NT2/D1 (cell line): ENCODE data around the gene SLC9A1.

ENCODE experiments used
- DNase-seq: peaks from one replicate; pipeline ENCODE4 v3.0.0-alpha.2; 2011; ENCODE audit warnings: low read depth, low spot score
- H3K27me3 ChIP-seq: 2 replicates; pipeline ENCODE4 v1.6.0; 2011; ENCODE audit warnings: mild to moderate bottlenecking; ENCODE audit not compliant: insufficient read length, insufficient read depth
- H3K36me3 ChIP-seq: 2 replicates; pipeline ENCODE4 v1.6.1; 2011; ENCODE audit warnings: mild to moderate bottlenecking, low read length, mixed read lengths; ENCODE audit not compliant: insufficient read depth, insufficient read length
- H3K4me1 ChIP-seq: 2 replicates; pipeline ENCODE4 v1.5.1; 2011; ENCODE audit not compliant: insufficient read depth, insufficient read length
- H3K4me3 ChIP-seq: 2 replicates; pipeline ENCODE4 v1.5.1; 2011; ENCODE audit warnings: low read depth; ENCODE audit not compliant: insufficient read length
- H3K9ac ChIP-seq: 2 replicates; pipeline ENCODE4 v1.6.0; 2011; ENCODE audit warnings: low read depth; ENCODE audit not compliant: insufficient read length
- H3K9me3 ChIP-seq: 2 replicates; pipeline ENCODE4 v1.5.1; 2011; ENCODE audit warnings: mild to moderate bottlenecking, low read length; ENCODE audit not compliant: insufficient read depth
- SUZ12 ChIP-seq: IDR thresholded peaks from 2 replicates; pipeline ENCODE4 v1.6.1; 2011; ENCODE audit not compliant: insufficient read length, insufficient read depth; ENCODE audit errors: extremely low read depth
- YY1 ChIP-seq: IDR thresholded peaks from 2 replicates; pipeline ENCODE4 v1.6.1; 2011; ENCODE audit not compliant: insufficient read length, insufficient read depth
- ZNF274 ChIP-seq: IDR thresholded peaks from 2 replicates; pipeline ENCODE4 v1.6.1; 2011; ENCODE audit warnings: mild to moderate bottlenecking, low read depth, low read length

Gene SLC9A1

GRCh38 chr1:27137544-27138075, 17.3 kb downstream of the SLC9A1 start:
- H3K4me3 ChIP-seq = no peak overlapping the region
- DNase-seq = no peak
- H3K9ac ChIP-seq = peak overlapping the region; percentile 34
- peaks cover 43% of the 10 kb centered on the region for H3K4me1 ChIP-seq
- no peak for TF ChIP-seq SUZ12
- TF ChIP-seq ZNF274 = no peak
- no peak for TF ChIP-seq YY1
- peaks cover 37% of the 10 kb centered on the region for H3K36me3 ChIP-seq
- no peaks in the 10 kb centered on the region for H3K9me3 ChIP-seq
- H3K27me3 ChIP-seq = no peaks in the 10 kb centered on the region

- Histone ChIP-seq H3K9me3 (no peaks in the 10 kb centered on the region), H3K4me1 (peaks cover 45% of the 10 kb centered on the region), H3K4me3 (no peak overlapping the region), H3K9ac (peak overlapping the region; percentile 10), H3K27me3 (no peaks in the 10 kb centered on the region), H3K36me3 (peaks cover 37% of the 10 kb centered on the region)
- DNase-seq = no peak
- TF ChIP-seq ZNF274 = no peak
- TF ChIP-seq SUZ12 = no peak
- TF ChIP-seq YY1 = no peak
These were observed 17.9 kb downstream of the SLC9A1 start for GRCh38 chr1:27136998-27137542.

- H3K9me3 ChIP-seq = no peaks in the 10 kb centered on the region
- H3K27me3 ChIP-seq = no peaks in the 10 kb centered on the region
- DNase-seq = no peak
- no peak overlapping the region for H3K4me3 ChIP-seq
- TF ChIP-seq ZNF274 (no peak), SUZ12 (no peak), YY1 (no peak)
- H3K4me1 ChIP-seq = peaks cover 37% of the 10 kb centered on the region
- no peak overlapping the region for H3K9ac ChIP-seq
- H3K36me3 ChIP-seq = peaks cover 37% of the 10 kb centered on the region
These were observed 18.7 kb downstream of the SLC9A1 start for GRCh38 chr1:27136236-27136551.

GRCh38 chr1:27135541-27136235, 19.2 kb downstream of the SLC9A1 start:
- H3K36me3 ChIP-seq = peaks cover 41% of the 10 kb centered on the region
- no peak overlapping the region for H3K9ac ChIP-seq

GRCh38 chr1:27133991-27134390, 20.9 kb downstream of the SLC9A1 start:
- no peaks in the 10 kb centered on the region for H3K9me3 ChIP-seq
- DNase-seq = no peak
- H3K36me3 ChIP-seq = peaks cover 53% of the 10 kb centered on the region
- H3K27me3 ChIP-seq = no peaks in the 10 kb centered on the region
- TF ChIP-seq SUZ12 (no peak), ZNF274 (no peak), YY1 (no peak)
- no peak overlapping the region for H3K9ac ChIP-seq
- no peak overlapping the region for H3K4me3 ChIP-seq
- H3K4me1 ChIP-seq = peaks cover 29% of the 10 kb centered on the region

More at GRCh38 chr1:27135541-27136235, 19.2 kb downstream of the SLC9A1 start:
- no peaks in the 10 kb centered on the region for H3K27me3 ChIP-seq
- H3K4me1 ChIP-seq = peaks cover 36% of the 10 kb centered on the region
- DNase-seq = no peak
- H3K9me3 ChIP-seq = no peaks in the 10 kb centered on the region
- TF ChIP-seq YY1 = no peak
- no peak for TF ChIP-seq ZNF274
- no peak for TF ChIP-seq SUZ12
- no peak overlapping the region for H3K4me3 ChIP-seq

- DNase-seq = no peak
- Histone ChIP-seq H3K36me3 (peaks cover 51% of the 10 kb centered on the region), H3K4me3 (no peak overlapping the region), H3K27me3 (no peaks in the 10 kb centered on the region), H3K4me1 (peaks cover 23% of the 10 kb centered on the region), H3K9me3 (no peaks in the 10 kb centered on the region), H3K9ac (no peak overlapping the region)
- TF ChIP-seq ZNF274 (no peak), YY1 (no peak), SUZ12 (no peak)
These were observed 21.8 kb downstream of the SLC9A1 start for GRCh38 chr1:27133158-27133557.

- TF ChIP-seq ZNF274 (no peak), YY1 (no peak), SUZ12 (no peak)
- H3K9me3 ChIP-seq = no peaks in the 10 kb centered on the region
- no peak overlapping the region for H3K4me3 ChIP-seq
- DNase-seq = no peak
- peaks cover 54% of the 10 kb centered on the region for H3K36me3 ChIP-seq
- H3K9ac ChIP-seq = no peak overlapping the region
- no peaks in the 10 kb centered on the region for H3K27me3 ChIP-seq
- peaks cover 19% of the 10 kb centered on the region for H3K4me1 ChIP-seq
These were observed 22.3 kb downstream of the SLC9A1 start for GRCh38 chr1:27132624-27133023.
